Stimulated activated CD8-positive, alpha-beta memory T cell treated with anti-CD3 and anti-CD28 coated beads, Interleukin-12 subunit alpha, Interleukin-12 subunit beta, amount 100 ng/mL, for 1 hour (primary cell): ENCODE data around the gene KLRG1.
A peak's percentile ranks its signal among the peaks of the same experiment; 100 is the strongest.

ENCODE experiments used
- DNase-seq: peaks from one replicate; pipeline ENCODE4 v3.0.0-alpha.2; 2020; ENCODE audit warnings: low read depth

The KLRG1 gene

GRCh38 chr12:8989413-8989812 is at the start of gene KLRG1:
KLRG1 (plus strand) TSS chr12:8989546; CDS start chr12:8989636, 90 bp downstream.
- DNase-seq, result no peak

- no peak for DNase-seq
Observed at GRCh38 chr12:8941691-8942478, 47.5 kb upstream of the KLRG1 start.

GRCh38 chr12:8943565-8944186 is 45.7 kb upstream of the KLRG1 start:
- no peak for DNase-seq

GRCh38 chr12:8946733-8947132 is 42.6 kb upstream of the KLRG1 start:
- no peak for DNase-seq

- DNase-seq, result no peak
Observed at GRCh38 chr12:8947737-8948136, 41.6 kb upstream of the KLRG1 start.

- DNase-seq, result no peak
Observed at GRCh38 chr12:8948701-8949341, 40.5 kb upstream of the KLRG1 start.

- peak; percentile 74 for DNase-seq
Observed at GRCh38 chr12:8949342-8950220, 39.8 kb upstream of the KLRG1 start, which contains the start of gene M6PR. M6PR (minus strand) TSS chr12:8949645; CDS start chr12:8946404, 3,241 bp downstream.

- DNase-seq, result no peak
Observed at GRCh38 chr12:8950221-8950527, 39.2 kb upstream of the KLRG1 start.

- DNase-seq, result no peak
Observed at GRCh38 chr12:8950702-8951478, 38.5 kb upstream of the KLRG1 start.

- no peak for DNase-seq
Observed at GRCh38 chr12:8951744-8952143, 37.6 kb upstream of the KLRG1 start.

GRCh38 chr12:8953773-8954402 is 35.5 kb upstream of the KLRG1 start:
- peak; percentile 38 for DNase-seq

GRCh38 chr12:8956073-8956472 is 33.3 kb upstream of the KLRG1 start:
- no peak for DNase-seq

GRCh38 chr12:8956772-8957171 is 32.6 kb upstream of the KLRG1 start:
- no peak for DNase-seq

GRCh38 chr12:8957561-8957960 is 31.8 kb upstream of the KLRG1 start:
- DNase-seq, result no peak

- no peak for DNase-seq
Observed at GRCh38 chr12:8958066-8958465, 31.3 kb upstream of the KLRG1 start.

- DNase-seq, result no peak
Observed at GRCh38 chr12:8960176-8960575, 29.2 kb upstream of the KLRG1 start.

- no peak for DNase-seq
Observed at GRCh38 chr12:8968761-8969160, 20.6 kb upstream of the KLRG1 start.

GRCh38 chr12:8969861-8970411 is 19.4 kb upstream of the KLRG1 start:
- no peak for DNase-seq

- no peak for DNase-seq
Observed at GRCh38 chr12:8970432-8970831, 18.9 kb upstream of the KLRG1 start.

- DNase-seq, result no peak
Observed at GRCh38 chr12:8980137-8980536, 9.2 kb upstream of the KLRG1 start.
